Esophagus (tissue), 2 donors: ENCODE data around the gene ZNF282. TPM values are rescaled to one million over a fixed set of nuclear protein-coding genes. Genes with fewer than 3 reads are reported as not detected.
"Not testable (repeated sequence)": the region's sequence is repeated elsewhere in the genome, so short reads cannot be mapped to it uniquely, and the experiment has no call there.

ENCODE experiments used
- H3K27ac ChIP-seq, 2 donors: one replicate each; pipeline ENCODE4 v1.5.1; 2013; ENCODE audit warnings: low read depth in 2 of 2, mild to moderate bottlenecking in 2 of 2, inconsistent platforms in 1 of 2, low read length in 1 of 2, moderate library complexity in 1 of 2
- H3K27me3 ChIP-seq, 2 donors: one replicate each; pipeline ENCODE4 v1.6.1; 2013; ENCODE audit warnings: low read length in 2 of 2, control low read depth in 1 of 2, mild to moderate bottlenecking in 1 of 2; ENCODE audit not compliant: insufficient read depth in 2 of 2, control insufficient read depth in 1 of 2
- H3K36me3 ChIP-seq, 2 donors: one replicate each; pipeline ENCODE4 v1.6.1; 2013; ENCODE audit warnings: low read length in 1 of 2; ENCODE audit not compliant: control insufficient read depth in 2 of 2, insufficient read depth in 2 of 2
- H3K4me1 ChIP-seq, 2 donors: one replicate each; pipeline ENCODE4 v1.6.1; 2013; ENCODE audit warnings: low read length in 1 of 2; ENCODE audit not compliant: control insufficient read depth in 2 of 2, insufficient read depth in 2 of 2
- H3K4me3 ChIP-seq, 2 donors: one replicate each; pipeline ENCODE4 v1.5.1; 2013; ENCODE audit warnings: low read length in 2 of 2, mild to moderate bottlenecking in 2 of 2, low read depth in 1 of 2, moderate library complexity in 1 of 2
- H3K9me3 ChIP-seq, 2 donors: one replicate each; pipeline ENCODE4 v1.6.1; 2013; ENCODE audit warnings: mild to moderate bottlenecking in 2 of 2, low read depth in 1 of 2, low read length in 1 of 2, moderate library complexity in 1 of 2; ENCODE audit not compliant: control insufficient read depth in 2 of 2, insufficient read depth in 1 of 2
- WGBS, 2 donors: extraction: QIAGEN DNeasy Blood & Tissue Kit; methylation state at CpG; one replicate each; pipeline ENCODE4 v1.1.7; 2013; 5-methylcytosine and 5-hydroxymethylcytosine counted together
- polyA plus RNA-seq, 2 donors: library from polyadenylated mRNA; stranded (reverse); fragments of 200-250 nt; gene quantifications; one replicate each; pipeline ENCODE4 v1.2.3, GENCODE V29; 2013
- donor health status: healthy with polysubstance abuse.
- donor health status: Bipolar disorder and iron deficiency.

ZNF282 gene
- polyA plus RNA-seq, 2 donors = 9.5 to 11.7 TPM

- peak overlapping the region; percentile 37 to 72 for H3K27ac ChIP-seq
- H3K36me3 ChIP-seq = peaks cover 0 to 4% of the 10 kb centered on the region in 2 donors
- no peaks in the 10 kb centered on the region for H3K27me3 ChIP-seq
- no peak overlapping the region for H3K4me3 ChIP-seq
- H3K9me3 ChIP-seq = no peaks in the 10 kb centered on the region
- H3K4me1 ChIP-seq = peaks cover 0 to 2% of the 10 kb centered on the region in 2 donors
- 58 to 71% methylated on average over 5 of the region's 5 CpGs for WGBS, 2 donors
These were observed 49.9 kb downstream of the ZNF282 start for GRCh38 chr7:149245244-149245643.

GRCh38 chr7:149245744-149246143 lies 50.4 kb downstream of the ZNF282 start:
- H3K4me3 ChIP-seq = no peak overlapping the region
- no peaks in the 10 kb centered on the region for H3K27me3 ChIP-seq
- 80 to 84% methylated on average over 5 of the region's 5 CpGs for WGBS, 2 donors
- H3K9me3 ChIP-seq = no peaks in the 10 kb centered on the region
- H3K36me3 ChIP-seq = peaks cover 2 to 9% of the 10 kb centered on the region in 2 donors
- H3K4me1 ChIP-seq = peaks cover 0 to 2% of the 10 kb centered on the region in 2 donors
- peak overlapping the region; percentile 37 to 72 for H3K27ac ChIP-seq

GRCh38 chr7:149248777-149249176 lies 53.4 kb downstream of the ZNF282 start:
- Histone ChIP-seq H3K4me1 (no peaks in the 10 kb centered on the region), H3K36me3 (peaks cover 13 to 20% of the 10 kb centered on the region in 2 donors), H3K27me3 (no peaks in the 10 kb centered on the region), H3K27ac (peak overlapping the region in 1 of 2 donors; percentile 41), H3K4me3 (no peak overlapping the region), H3K9me3 (no peaks in the 10 kb centered on the region)
- WGBS, 2 donors = 70 to 72% methylated on average over 3 of the region's 3 CpGs

GRCh38 chr7:149250151-149250550 lies 54.8 kb downstream of the ZNF282 start:
- not testable (repeated sequence) for H3K9me3 ChIP-seq, H3K27me3 ChIP-seq, H3K4me3 ChIP-seq, H3K4me1 ChIP-seq, H3K27ac ChIP-seq
- H3K36me3 ChIP-seq = peaks cover 17 to 30% of the 10 kb centered on the region in 2 donors
- WGBS, 2 donors = 93% methylated on average over 18 of the region's 18 CpGs

- H3K9me3 ChIP-seq, H3K27me3 ChIP-seq, H3K4me1 ChIP-seq, H3K27ac ChIP-seq, H3K4me3 ChIP-seq: not testable (repeated sequence)
- H3K36me3 ChIP-seq = peaks cover 21 to 32% of the 10 kb centered on the region in 2 donors
- WGBS, 2 donors = 95 to 97% methylated on average over 10 of the region's 10 CpGs
These were observed 56.2 kb downstream of the ZNF282 start for GRCh38 chr7:149251518-149251917.

- no peaks in the 10 kb centered on the region for H3K9me3 ChIP-seq
- H3K27me3 ChIP-seq = no peaks in the 10 kb centered on the region
- no peak overlapping the region for H3K4me3 ChIP-seq
- no peak overlapping the region for H3K27ac ChIP-seq
- 96 to 98% methylated on average over 2 of the region's 2 CpGs for WGBS, 2 donors
- H3K36me3 ChIP-seq = peaks cover 21 to 32% of the 10 kb centered on the region in 2 donors
- H3K4me1 ChIP-seq = peaks cover 0 to 3% of the 10 kb centered on the region in 2 donors
These were observed 57.0 kb downstream of the ZNF282 start for GRCh38 chr7:149252378-149252777.

- Histone ChIP-seq H3K27ac (no peak overlapping the region), H3K9me3 (no peaks in the 10 kb centered on the region), H3K27me3 (no peaks in the 10 kb centered on the region), H3K4me1 (peaks cover 0 to 3% of the 10 kb centered on the region in 2 donors), H3K4me3 (no peak overlapping the region), H3K36me3 (peaks cover 21 to 32% of the 10 kb centered on the region in 2 donors)
- WGBS, 2 donors = 92 to 94% methylated on average over 7 of the region's 7 CpGs
These were observed 58.3 kb downstream of the ZNF282 start for GRCh38 chr7:149253665-149254064.

GRCh38 chr7:149254181-149254858 lies 59.0 kb downstream of the ZNF282 start:
- Histone ChIP-seq H3K4me3 (no peak overlapping the region), H3K27ac (no peak overlapping the region), H3K36me3 (peaks cover 21 to 32% of the 10 kb centered on the region in 2 donors), H3K4me1 (peaks cover 0 to 3% of the 10 kb centered on the region in 2 donors), H3K27me3 (no peaks in the 10 kb centered on the region), H3K9me3 (no peaks in the 10 kb centered on the region)
- 90 to 95% methylated on average over 16 of the region's 16 CpGs for WGBS, 2 donors

GRCh38 chr7:149255174-149255573 lies 59.8 kb downstream of the ZNF282 start:
- Histone ChIP-seq H3K27me3 (no peaks in the 10 kb centered on the region), H3K36me3 (peaks cover 21 to 29% of the 10 kb centered on the region in 2 donors), H3K4me1 (peaks cover 0 to 3% of the 10 kb centered on the region in 2 donors), H3K27ac (no peak overlapping the region), H3K9me3 (no peaks in the 10 kb centered on the region), H3K4me3 (no peak overlapping the region)
- WGBS, 2 donors = 89 to 91% methylated on average over 5 of the region's 5 CpGs

- Histone ChIP-seq H3K36me3 (peaks cover 18 to 23% of the 10 kb centered on the region in 2 donors), H3K4me3 (no peak overlapping the region), H3K9me3 (no peaks in the 10 kb centered on the region), H3K4me1 (peaks cover 0 to 3% of the 10 kb centered on the region in 2 donors), H3K27ac (peak overlapping the region in 1 of 2 donors; percentile 27), H3K27me3 (no peaks in the 10 kb centered on the region)
- WGBS, 2 donors = 88 to 91% methylated on average over 4 of the region's 4 CpGs
These were observed 61.2 kb downstream of the ZNF282 start for GRCh38 chr7:149256568-149256967.
